22Rv1 (cell line): ENCODE data around the gene TNS3.

ENCODE experiments used
- H3K27ac ChIP-seq: fragments of 450-650 bp; 2 replicates; pipeline ENCODE4 v1.5.1; 2017
- ZFX ChIP-seq: fragments of 450-650 bp; IDR thresholded peaks from 2 replicates; pipeline ENCODE4 v1.6.1; 2017; ENCODE audit warnings: antibody characterized with exemption, borderline replicate concordance
- TF ChIP-seq, protein P1 (sequence below): fragments of 450-650 bp; IDR thresholded peaks from 2 replicates; pipeline ENCODE4 v1.5.1; 2017; ENCODE audit warnings: mild to moderate bottlenecking

TNS3 gene

DNA sequence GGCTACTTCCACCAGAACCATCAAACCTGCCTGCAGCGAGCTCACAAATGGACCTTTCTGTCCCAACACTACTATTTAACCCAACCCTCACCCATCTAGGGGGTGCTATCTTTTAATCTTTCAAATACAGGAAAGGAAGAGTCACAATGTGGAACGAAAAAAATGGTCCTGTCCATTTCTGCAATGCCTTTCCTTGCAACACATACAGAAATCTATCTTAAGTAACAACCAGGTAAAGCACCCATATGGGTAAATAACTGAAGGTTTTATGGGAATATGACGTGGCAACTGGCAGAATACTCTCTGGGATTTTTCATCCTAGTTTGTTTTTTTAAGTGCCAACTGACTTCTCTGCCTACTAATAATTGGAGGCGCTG is 24.6 kb downstream of the TNS3 start:
- TF ChIP-seq, protein P1, sequence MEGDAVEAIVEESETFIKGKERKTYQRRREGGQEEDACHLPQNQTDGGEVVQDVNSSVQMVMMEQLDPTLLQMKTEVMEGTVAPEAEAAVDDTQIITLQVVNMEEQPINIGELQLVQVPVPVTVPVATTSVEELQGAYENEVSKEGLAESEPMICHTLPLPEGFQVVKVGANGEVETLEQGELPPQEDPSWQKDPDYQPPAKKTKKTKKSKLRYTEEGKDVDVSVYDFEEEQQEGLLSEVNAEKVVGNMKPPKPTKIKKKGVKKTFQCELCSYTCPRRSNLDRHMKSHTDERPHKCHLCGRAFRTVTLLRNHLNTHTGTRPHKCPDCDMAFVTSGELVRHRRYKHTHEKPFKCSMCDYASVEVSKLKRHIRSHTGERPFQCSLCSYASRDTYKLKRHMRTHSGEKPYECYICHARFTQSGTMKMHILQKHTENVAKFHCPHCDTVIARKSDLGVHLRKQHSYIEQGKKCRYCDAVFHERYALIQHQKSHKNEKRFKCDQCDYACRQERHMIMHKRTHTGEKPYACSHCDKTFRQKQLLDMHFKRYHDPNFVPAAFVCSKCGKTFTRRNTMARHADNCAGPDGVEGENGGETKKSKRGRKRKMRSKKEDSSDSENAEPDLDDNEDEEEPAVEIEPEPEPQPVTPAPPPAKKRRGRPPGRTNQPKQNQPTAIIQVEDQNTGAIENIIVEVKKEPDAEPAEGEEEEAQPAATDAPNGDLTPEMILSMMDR, result no peak
- TF ChIP-seq ZFX, result no peak
- no peak overlapping the region for H3K27ac ChIP-seq

DNA sequence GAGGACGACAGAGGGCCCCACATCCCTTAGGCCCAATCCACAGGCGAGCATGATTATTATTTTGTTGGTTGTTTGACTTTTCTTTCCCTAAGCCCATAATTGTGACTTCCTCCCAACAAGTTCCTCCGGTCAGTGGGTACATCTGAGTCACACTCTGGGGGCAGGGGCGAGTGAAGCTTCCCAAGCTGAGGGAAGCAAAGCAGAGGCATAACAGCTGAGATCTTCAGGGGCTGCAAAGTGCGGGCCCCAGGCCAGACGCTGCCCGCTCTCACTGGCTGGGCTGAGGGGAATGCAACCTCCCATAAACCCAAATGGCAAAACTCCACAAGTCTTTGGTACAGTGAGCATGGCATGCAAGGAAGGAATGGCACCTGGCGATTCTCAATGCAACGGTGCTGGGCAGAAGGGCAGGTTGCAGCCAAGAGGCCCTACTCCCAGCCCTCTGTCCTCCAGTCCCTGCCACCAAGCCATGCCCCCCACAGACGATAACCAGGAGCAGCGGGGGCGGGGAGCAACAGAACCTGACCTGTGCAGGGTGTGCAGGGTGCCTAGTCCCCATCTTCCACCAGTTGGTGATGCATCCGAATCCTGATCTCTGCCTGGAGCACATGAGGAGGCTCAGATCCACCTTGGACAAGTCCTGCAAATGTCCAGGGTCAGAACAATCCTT is 25.3 kb downstream of the TNS3 start:
- no peak overlapping the region for H3K27ac ChIP-seq
- TF ChIP-seq, protein P1, result no peak
- TF ChIP-seq ZFX, result no peak

DNA sequence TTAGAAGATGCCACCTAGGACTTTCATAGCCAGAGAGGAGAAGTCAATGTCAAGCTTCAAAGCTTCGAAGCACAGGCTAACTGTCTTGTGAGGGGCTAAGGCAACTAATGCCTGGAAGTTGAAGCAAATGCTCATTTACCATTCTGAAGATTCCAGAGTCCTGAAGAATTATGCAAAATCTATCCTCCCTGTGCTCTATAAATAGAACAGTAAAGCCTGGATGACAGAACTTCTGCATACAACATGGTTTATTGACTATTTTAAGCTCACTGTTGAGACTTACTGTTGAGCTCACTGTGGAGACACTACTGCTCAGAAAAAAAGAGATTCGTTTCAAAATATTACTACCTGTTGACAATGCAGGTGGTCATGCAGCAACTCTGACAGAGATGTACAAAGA is 28.6 kb downstream of the TNS3 start:
- TF ChIP-seq ZFX, result no peak
- TF ChIP-seq, protein P1, result no peak

DNA sequence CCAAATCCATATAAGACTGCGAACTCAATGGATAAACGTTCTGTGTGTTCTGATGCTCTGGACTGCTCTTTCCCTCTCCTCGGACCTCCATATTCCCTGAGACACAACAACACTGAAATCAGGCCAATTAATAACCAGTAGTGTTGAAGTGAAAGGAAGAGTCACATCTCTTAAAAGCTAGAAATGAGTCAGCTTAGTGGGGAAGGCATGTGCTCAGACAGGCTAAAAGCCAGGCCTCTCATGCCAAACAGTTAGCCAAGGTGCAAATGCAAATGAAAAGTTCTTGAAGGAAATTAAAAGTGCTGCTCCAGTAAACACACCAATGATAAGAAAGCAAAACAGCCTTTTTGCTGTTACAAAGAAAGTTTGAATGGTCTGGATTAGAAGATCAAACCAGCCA is 29.3 kb downstream of the TNS3 start:
- H3K27ac ChIP-seq, result no peak overlapping the region
- TF ChIP-seq, protein P1, result no peak
- TF ChIP-seq ZFX, result no peak

More for the DNA sequence above, 28.6 kb downstream of the TNS3 start:
- no peak overlapping the region for H3K27ac ChIP-seq

DNA sequence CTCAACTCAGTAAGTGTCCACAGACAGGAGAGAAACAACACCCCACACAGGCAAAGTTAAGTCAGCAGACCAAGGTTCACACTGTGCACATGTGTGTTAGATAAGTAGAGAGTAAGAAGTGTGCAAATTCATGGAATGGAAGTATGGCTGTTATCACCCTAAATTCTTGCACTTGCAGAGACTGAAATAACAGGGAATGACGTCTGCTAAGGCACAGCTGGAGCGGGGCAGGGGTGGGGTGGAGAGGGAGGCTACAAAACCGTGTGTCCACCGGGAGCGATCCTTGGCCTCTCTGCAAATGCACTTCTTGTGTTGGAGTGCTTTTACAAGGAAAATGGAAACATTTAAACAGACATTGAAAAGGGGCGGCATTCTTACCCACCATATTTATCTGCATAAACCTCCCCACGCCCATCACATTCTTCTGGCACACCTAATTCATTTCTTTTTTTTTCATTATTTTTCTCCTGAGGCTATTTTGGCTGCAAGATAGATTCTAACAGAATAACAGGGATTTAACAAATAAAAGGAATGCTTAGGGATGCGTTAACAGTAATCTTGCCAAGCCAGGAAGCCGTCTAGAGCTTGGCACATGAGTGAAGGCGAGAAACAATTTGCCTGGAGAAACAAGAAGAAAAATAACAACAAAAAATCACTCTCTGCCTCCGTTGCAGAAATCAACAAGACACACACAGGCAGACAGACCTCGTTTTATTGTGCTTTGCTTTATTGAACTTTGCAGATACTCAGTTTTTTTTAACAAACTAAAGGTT is 30.1 kb downstream of the TNS3 start:
- no peak for TF ChIP-seq ZFX
- TF ChIP-seq, protein P1, result no peak
- H3K27ac ChIP-seq, result no peak overlapping the region

DNA sequence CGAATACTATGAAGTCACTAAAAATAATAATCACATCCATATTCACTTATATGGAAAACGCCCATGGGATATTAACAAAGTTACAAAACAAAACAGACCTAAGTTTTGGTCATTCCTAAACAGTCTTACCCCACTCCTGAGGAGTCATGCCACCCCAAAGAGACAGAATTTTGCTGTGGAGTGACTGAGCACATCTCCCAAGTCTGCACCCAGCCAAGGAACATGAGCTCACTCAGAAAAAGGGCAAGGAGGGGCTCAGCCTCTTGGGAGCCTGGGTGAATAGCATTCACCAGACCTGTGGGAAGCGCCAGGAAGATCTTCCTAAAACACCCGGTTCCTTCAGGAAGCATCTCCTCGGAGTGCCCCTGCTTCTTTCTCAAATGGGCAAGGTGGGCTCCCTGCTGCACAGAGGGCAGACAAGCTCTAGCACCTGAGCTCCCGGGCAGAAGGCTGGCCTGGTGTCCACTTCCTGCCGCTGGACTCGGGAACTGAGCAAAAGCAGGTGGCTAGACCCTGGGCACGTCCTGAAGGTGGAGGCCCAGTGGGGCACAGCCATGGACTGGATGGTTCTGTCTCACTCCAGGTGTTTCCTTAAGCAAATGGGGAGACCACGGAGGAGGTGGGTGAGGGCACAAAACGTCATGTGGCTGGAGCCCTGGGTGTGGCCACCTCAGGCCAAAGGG is 31.0 kb downstream of the TNS3 start:
- no peak overlapping the region for H3K27ac ChIP-seq
- TF ChIP-seq, protein P1, result no peak
- TF ChIP-seq ZFX, result no peak
